Endometrium (tissue), 2 donors: ENCODE measurements around the gene OR1J2.

Experiments used
- FAIRE-seq: peaks from 2 replicates; lab custom pipeline; 2012; peaks lifted over from hg19 to GRCh38; lab: Jason Lieb, UNC
- donor health status: control.
- donor health status: control.

OR1J2 gene

GRCh38 chr9:122551371-122551770 lies 40.8 kb downstream of the OR1J2 start:
- no peak for FAIRE-seq

- FAIRE-seq, result no peak
Observed at GRCh38 chr9:122552812-122553211, 42.2 kb downstream of the OR1J2 start, which contains the start of gene OR1N2. OR1N2 (plus strand) TSS chr9:122553112; CDS start chr9:122553212, 100 bp downstream.
